Naive thymus-derived CD8-positive, alpha-beta T cell (primary cell): ENCODE measurements around the gene PARVA. TPM values are rescaled to one million over a fixed set of nuclear protein-coding genes. Genes with fewer than 3 reads are reported as not detected.

Experiments used
- ATAC-seq, 2 donors: fragments of 150-1000 bp; cut with Tn5 transposase in 1 of 2; sonication (Bioruptor Pico), chemical (Tn5 transposase) in 1 of 2; 1 replicate in 1 of 2; 2 replicates in 1 of 2; pipeline ENCODE4 v1.10.0; 2021; ENCODE audit warnings: mild to moderate bottlenecking in 2 of 2, moderate library complexity in 2 of 2
- POLR2A ChIA-PET: fragments of 350-600 bp; sonication (Branson Sonifier 250); formaldehyde crosslinking; loops from one replicate; lab custom pipeline; 2021; ENCODE audit warnings: antibody characterized with exemption; lab: Charles Lee
- DNase-seq, 10 donors: peaks; one replicate each; pipeline versions ENCODE4 v3.0.0 to v3.0.0-alpha.2; 2020 to 2022
- H3K27ac Mint-ChIP-seq, 10 donors: one replicate each; pipeline ENCODE4 v1.8.0; 2020 to 2022; ENCODE audit warnings: mild to moderate bottlenecking in 10 of 10, mixed read lengths in 10 of 10, moderate library complexity in 4 of 10, inconsistent platforms in 1 of 10
- H3K27me3 Mint-ChIP-seq, 5 donors: one replicate each; pipeline ENCODE4 v1.8.0; 2021 to 2022; ENCODE audit warnings: mixed read lengths in 5 of 5
- H3K36me3 Mint-ChIP-seq, 3 donors: one replicate each; pipeline ENCODE4 v1.8.0; 2020 to 2022; ENCODE audit warnings: mixed read lengths in 3 of 3, mild to moderate bottlenecking in 2 of 3, inconsistent platforms in 1 of 3
- H3K4me1 Mint-ChIP-seq, 4 donors: one replicate each; pipeline ENCODE4 v1.8.0; 2021 to 2022; ENCODE audit warnings: mixed read lengths in 4 of 4
- H3K4me3 Mint-ChIP-seq, 10 donors: one replicate each; pipeline ENCODE4 v1.8.0; 2020 to 2022; ENCODE audit warnings: mild to moderate bottlenecking in 10 of 10, mixed read lengths in 10 of 10, moderate library complexity in 6 of 10, inconsistent platforms in 1 of 10
- H3K9me3 Mint-ChIP-seq, 9 donors: one replicate each; pipeline ENCODE4 v1.8.0; 2020 to 2022; ENCODE audit warnings: mixed read lengths in 9 of 9, mild to moderate bottlenecking in 3 of 9, inconsistent platforms in 1 of 9, moderate library complexity in 1 of 9
- polyA plus RNA-seq, 3 donors: library from polyadenylated mRNA; unstranded; fragments of 300-500 nt; fragmentation: Illumina TruSeq; gene quantifications; one replicate each; pipeline ENCODE4 v1.2.3, GENCODE V29; 2021
- total RNA-seq, 8 experiments: library from RNA in 2 of 8; stranded (reverse) in 2 of 8; gene quantifications; one replicate each; pipeline ENCODE4 v1.2.3 and lab custom pipeline; 2021 to 2026

Gene PARVA
- total and polyA plus RNA-seq, 5 experiments from 2014 or later: 0.19 to 0.44 (median 0.26) TPM; not detected in 2

- Mint-ChIP-seq H3K27me3 (peaks cover 0 to 9% (median 2%) of the 10 kb centered on the region in 5 donors), H3K9me3 (no peaks in the 10 kb centered on the region), H3K4me1 (peaks cover 0 to 1% (median 0%) of the 10 kb centered on the region in 4 donors), H3K27ac (no peak overlapping the region), H3K4me3 (no peak overlapping the region), H3K36me3 (no peaks in the 10 kb centered on the region)
- DNase-seq (no peak), ATAC-seq (no peak)
- POLR2A ChIA-PET: no interaction called here
Observed at GRCh38 chr11:12458042-12458441, 80.7 kb downstream of the PARVA start.

GRCh38 chr11:12459374-12459773, 82.0 kb downstream of the PARVA start:
- Mint-ChIP-seq H3K4me3 (no peak overlapping the region), H3K27ac (no peak overlapping the region), H3K4me1 (peaks cover 0 to 1% (median 0%) of the 10 kb centered on the region in 4 donors), H3K9me3 (peaks cover 0 to 9% (median 3%) of the 10 kb centered on the region in 9 donors), H3K27me3 (peaks cover 0 to 9% (median 2%) of the 10 kb centered on the region in 5 donors), H3K36me3 (no peaks in the 10 kb centered on the region)
- ATAC-seq (no peak), DNase-seq (no peak)
- POLR2A ChIA-PET: no interaction called here

- POLR2A ChIA-PET: no interaction called here
- Mint-ChIP-seq H3K9me3 (peaks cover under 1 to 13% (median 5%) of the 10 kb centered on the region in 9 donors), H3K4me3 (no peak overlapping the region), H3K36me3 (no peaks in the 10 kb centered on the region), H3K27me3 (peaks cover 0 to 9% (median 2%) of the 10 kb centered on the region in 5 donors), H3K27ac (no peak overlapping the region), H3K4me1 (peaks cover 0 to 1% (median 0%) of the 10 kb centered on the region in 4 donors)
- ATAC-seq (no peak), DNase-seq (no peak)
Observed at GRCh38 chr11:12459865-12460444, 82.6 kb downstream of the PARVA start.

GRCh38 chr11:12460466-12460865, 83.1 kb downstream of the PARVA start:
- H3K27me3 Mint-ChIP-seq: peaks cover 0 to 9% (median 2%) of the 10 kb centered on the region in 5 donors
- DNase-seq (no peak), ATAC-seq (no peak)
- H3K4me1 Mint-ChIP-seq: peaks cover 0 to 1% (median 0%) of the 10 kb centered on the region in 4 donors
- H3K36me3 Mint-ChIP-seq: no peaks in the 10 kb centered on the region
- H3K9me3 Mint-ChIP-seq: peaks cover 2 to 15% (median 7%) of the 10 kb centered on the region in 9 donors
- POLR2A ChIA-PET: no interaction called here
- no peak overlapping the region for H3K27ac Mint-ChIP-seq
- no peak overlapping the region for H3K4me3 Mint-ChIP-seq

GRCh38 chr11:12461516-12461915, 84.1 kb downstream of the PARVA start:
- POLR2A ChIA-PET: no interaction called here
- no peak for ATAC-seq
- peaks cover 2 to 22% (median 7%) of the 10 kb centered on the region in 9 donors for H3K9me3 Mint-ChIP-seq
- H3K4me1 Mint-ChIP-seq: peaks cover 0 to 1% (median 0%) of the 10 kb centered on the region in 4 donors
- H3K36me3 Mint-ChIP-seq: no peaks in the 10 kb centered on the region
- H3K4me3 Mint-ChIP-seq: no peak overlapping the region
- DNase-seq: no peak
- H3K27ac Mint-ChIP-seq: no peak overlapping the region
- peaks cover 0 to 5% (median 0%) of the 10 kb centered on the region in 5 donors for H3K27me3 Mint-ChIP-seq

GRCh38 chr11:12464303-12464702, 86.9 kb downstream of the PARVA start:
- no peak for DNase-seq
- H3K36me3 Mint-ChIP-seq: no peaks in the 10 kb centered on the region
- no peak for ATAC-seq
- no peak overlapping the region for H3K4me3 Mint-ChIP-seq
- no peak overlapping the region for H3K27ac Mint-ChIP-seq
- H3K27me3 Mint-ChIP-seq: peaks cover 0 to 3% (median 0%) of the 10 kb centered on the region in 5 donors
- peaks cover 2 to 22% (median 8%) of the 10 kb centered on the region in 9 donors for H3K9me3 Mint-ChIP-seq
- POLR2A ChIA-PET: interaction anchor here (0.5 to 0.6 kb wide), 2 partner anchors 98 to 510 kb away, joined by 3 read pairs; no protein-coding TSS in a partner anchor
- no peaks in the 10 kb centered on the region for H3K4me1 Mint-ChIP-seq

- Mint-ChIP-seq H3K27me3 (peaks cover 0 to 3% (median 0%) of the 10 kb centered on the region in 5 donors), H3K9me3 (peaks cover 2 to 22% (median 8%) of the 10 kb centered on the region in 9 donors), H3K27ac (no peak overlapping the region), H3K36me3 (no peaks in the 10 kb centered on the region), H3K4me1 (no peaks in the 10 kb centered on the region), H3K4me3 (no peak overlapping the region)
- ATAC-seq: no peak
- POLR2A ChIA-PET: no interaction called here
- no peak for DNase-seq
Observed at GRCh38 chr11:12465332-12465731, 88.0 kb downstream of the PARVA start.

GRCh38 chr11:12467610-12468009, 90.2 kb downstream of the PARVA start:
- DNase-seq (no peak), ATAC-seq (no peak)
- no peak overlapping the region for H3K4me3 Mint-ChIP-seq
- no peak overlapping the region for H3K27ac Mint-ChIP-seq
- peaks cover 2 to 22% (median 8%) of the 10 kb centered on the region in 9 donors for H3K9me3 Mint-ChIP-seq
- peaks cover 0 to 7% (median 0%) of the 10 kb centered on the region in 5 donors for H3K27me3 Mint-ChIP-seq
- POLR2A ChIA-PET: no interaction called here
- H3K4me1 Mint-ChIP-seq: no peaks in the 10 kb centered on the region
- peaks cover 0 to 4% (median 0%) of the 10 kb centered on the region in 3 donors for H3K36me3 Mint-ChIP-seq

GRCh38 chr11:12469451-12469850, 92.1 kb downstream of the PARVA start:
- DNase-seq: no peak
- POLR2A ChIA-PET: no interaction called here
- Mint-ChIP-seq H3K27me3 (peaks cover 0 to 10% (median 3%) of the 10 kb centered on the region in 5 donors), H3K27ac (no peak overlapping the region), H3K36me3 (peaks cover 0 to 4% (median 0%) of the 10 kb centered on the region in 3 donors), H3K4me1 (no peaks in the 10 kb centered on the region), H3K9me3 (peaks cover under 1 to 16% (median 3%) of the 10 kb centered on the region in 9 donors), H3K4me3 (no peak overlapping the region)
- ATAC-seq: no peak

GRCh38 chr11:12470236-12470635, 92.9 kb downstream of the PARVA start:
- Mint-ChIP-seq H3K4me1 (no peaks in the 10 kb centered on the region), H3K4me3 (no peak overlapping the region), H3K9me3 (peaks cover 0 to 10% (median 2%) of the 10 kb centered on the region in 9 donors)

GRCh38 chr11:12472401-12473005, 95.1 kb downstream of the PARVA start:
- POLR2A ChIA-PET: no interaction called here
- no peaks in the 10 kb centered on the region for H3K9me3 Mint-ChIP-seq
- peaks cover 0 to 15% (median 3%) of the 10 kb centered on the region in 5 donors for H3K27me3 Mint-ChIP-seq
- ATAC-seq (no peak), DNase-seq (no peak)
- no peak overlapping the region for H3K4me3 Mint-ChIP-seq
- H3K36me3 Mint-ChIP-seq: peaks cover 0 to 4% (median 0%) of the 10 kb centered on the region in 3 donors
- H3K4me1 Mint-ChIP-seq: no peaks in the 10 kb centered on the region
- H3K27ac Mint-ChIP-seq: no peak overlapping the region

More at GRCh38 chr11:12470236-12470635, 92.9 kb downstream of the PARVA start:
- DNase-seq: no peak
- peaks cover 0 to 14% (median 3%) of the 10 kb centered on the region in 5 donors for H3K27me3 Mint-ChIP-seq
- ATAC-seq: no peak
- POLR2A ChIA-PET: no interaction called here
- no peak overlapping the region for H3K27ac Mint-ChIP-seq
- H3K36me3 Mint-ChIP-seq: peaks cover 0 to 4% (median 0%) of the 10 kb centered on the region in 3 donors

GRCh38 chr11:12473381-12473780, 96.0 kb downstream of the PARVA start:
- H3K9me3 Mint-ChIP-seq: no peaks in the 10 kb centered on the region
- ATAC-seq: no peak
- POLR2A ChIA-PET: no interaction called here
- H3K4me3 Mint-ChIP-seq: no peak overlapping the region
- no peak overlapping the region for H3K27ac Mint-ChIP-seq
- no peaks in the 10 kb centered on the region for H3K4me1 Mint-ChIP-seq
- no peak for DNase-seq
- H3K27me3 Mint-ChIP-seq: peaks cover 0 to 11% (median 3%) of the 10 kb centered on the region in 5 donors
- H3K36me3 Mint-ChIP-seq: peaks cover 0 to 4% (median 0%) of the 10 kb centered on the region in 3 donors

GRCh38 chr11:12474871-12475270, 97.5 kb downstream of the PARVA start:
- peaks cover 0 to 11% (median 3%) of the 10 kb centered on the region in 5 donors for H3K27me3 Mint-ChIP-seq
- no peak overlapping the region for H3K4me3 Mint-ChIP-seq
- DNase-seq: no peak
- ATAC-seq: no peak
- no peaks in the 10 kb centered on the region for H3K9me3 Mint-ChIP-seq
- POLR2A ChIA-PET: no interaction called here
- H3K4me1 Mint-ChIP-seq: no peaks in the 10 kb centered on the region
- peaks cover 0 to 4% (median 0%) of the 10 kb centered on the region in 3 donors for H3K36me3 Mint-ChIP-seq
- H3K27ac Mint-ChIP-seq: peak overlapping the region in 1 of 10 donors; percentile 18
